ENCODE results near the gene CD40.

- TF ChIP-seq, protein P1, sequence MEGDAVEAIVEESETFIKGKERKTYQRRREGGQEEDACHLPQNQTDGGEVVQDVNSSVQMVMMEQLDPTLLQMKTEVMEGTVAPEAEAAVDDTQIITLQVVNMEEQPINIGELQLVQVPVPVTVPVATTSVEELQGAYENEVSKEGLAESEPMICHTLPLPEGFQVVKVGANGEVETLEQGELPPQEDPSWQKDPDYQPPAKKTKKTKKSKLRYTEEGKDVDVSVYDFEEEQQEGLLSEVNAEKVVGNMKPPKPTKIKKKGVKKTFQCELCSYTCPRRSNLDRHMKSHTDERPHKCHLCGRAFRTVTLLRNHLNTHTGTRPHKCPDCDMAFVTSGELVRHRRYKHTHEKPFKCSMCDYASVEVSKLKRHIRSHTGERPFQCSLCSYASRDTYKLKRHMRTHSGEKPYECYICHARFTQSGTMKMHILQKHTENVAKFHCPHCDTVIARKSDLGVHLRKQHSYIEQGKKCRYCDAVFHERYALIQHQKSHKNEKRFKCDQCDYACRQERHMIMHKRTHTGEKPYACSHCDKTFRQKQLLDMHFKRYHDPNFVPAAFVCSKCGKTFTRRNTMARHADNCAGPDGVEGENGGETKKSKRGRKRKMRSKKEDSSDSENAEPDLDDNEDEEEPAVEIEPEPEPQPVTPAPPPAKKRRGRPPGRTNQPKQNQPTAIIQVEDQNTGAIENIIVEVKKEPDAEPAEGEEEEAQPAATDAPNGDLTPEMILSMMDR (IDR thresholded peaks at IDR 0.05): no peak
- TF ChIP-seq POLR2A (IDR thresholded peaks at IDR 0.05): no peak
These were observed 45.1 kb upstream of the CD40 start for GRCh38 chr20:46073024-46073423.
